Liver (tissue), 3 donors: ENCODE results near the gene CCDC141.

Experiments
- CTCF ChIP-seq: fragments of 150-350 bp; IDR thresholded peaks from 2 replicates; pipeline ENCODE4 v1.5.1; 2017; ENCODE audit warnings: improper control_type of control experiment, low read depth, low read length; ENCODE audit not compliant: missing input control
- EGR1 ChIP-seq, 2 donors: IDR thresholded peaks; 2 replicates each; pipeline ENCODE4 v1.6.1; 2016 to 2018; ENCODE audit warnings: antibody characterized with exemption in 2 of 2, low read depth in 2 of 2
- JUND ChIP-seq, 2 donors: IDR thresholded peaks; 2 replicates each; pipeline ENCODE4 v1.6.1; 2016; ENCODE audit warnings: antibody characterized with exemption in 2 of 2
- MAX ChIP-seq: IDR thresholded peaks from 2 replicates; pipeline ENCODE4 v1.6.1; 2016; ENCODE audit warnings: antibody characterized with exemption
- RAD21 ChIP-seq, 2 donors: IDR thresholded peaks; 2 replicates each; pipeline ENCODE4 v1.6.1; 2016; ENCODE audit warnings: antibody characterized with exemption in 2 of 2, mild to moderate bottlenecking in 2 of 2
- REST ChIP-seq: IDR thresholded peaks from 2 replicates; pipeline ENCODE4 v1.6.1; 2016; ENCODE audit warnings: antibody characterized with exemption, mild to moderate bottlenecking
- YY1 ChIP-seq: IDR thresholded peaks from 2 replicates; pipeline ENCODE4 v1.6.1; 2016; ENCODE audit warnings: antibody characterized with exemption, mild to moderate bottlenecking
- donor health status: healthy.
- donor health status: healthy.

GRCh38 chr2:178886006-178886405 is 163.9 kb downstream of the CCDC141 start:
- no peak for TF ChIP-seq REST
- TF ChIP-seq JUND (IDR thresholded peaks at IDR 0.05): no peak
- TF ChIP-seq RAD21 (IDR thresholded peaks at IDR 0.05): no peak
- no peak for TF ChIP-seq MAX
- TF ChIP-seq CTCF: no peak
- no peak for TF ChIP-seq EGR1 (IDR thresholded peaks at IDR 0.05; ENCODE audit: low read depth in 2 of 2)
- TF ChIP-seq YY1: no peak
